ENCODE measurements around the gene KCNMA1.

KCNMA1 gene

DNA sequence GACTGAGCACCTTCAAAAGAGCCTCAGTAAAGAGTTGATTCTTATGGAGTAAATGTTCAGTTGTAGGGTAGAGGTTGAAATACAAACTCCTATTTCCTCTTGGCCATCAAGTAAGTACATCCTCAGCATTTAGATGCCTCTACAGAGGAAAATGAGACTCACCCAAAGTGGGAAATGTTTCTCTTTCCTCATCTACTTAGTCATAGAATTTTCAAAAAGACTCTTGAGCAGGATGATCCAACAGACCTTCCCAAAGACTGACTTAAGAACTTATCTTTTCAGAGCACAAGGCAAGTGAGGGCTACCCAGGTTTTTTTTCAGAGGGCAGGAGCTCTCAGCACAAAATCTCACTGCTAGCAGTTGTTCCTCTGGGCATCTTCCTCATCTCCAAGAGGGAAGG, 449.1 kb downstream of the KCNMA1 start:
- no peaks in the 10 kb centered on the region for H3K27me3 Mint-ChIP-seq (ENCODE audit: low read depth)
- no peaks in the 10 kb centered on the region for H3K4me1 Mint-ChIP-seq (ENCODE audit: low read depth)
- H3K36me3 Mint-ChIP-seq (ENCODE audit: low read depth) = no peaks in the 10 kb centered on the region
- no peak overlapping the region for H3K27ac Mint-ChIP-seq
- no peak overlapping the region for H3K4me3 Mint-ChIP-seq
- H3K9me3 Mint-ChIP-seq = no peaks in the 10 kb centered on the region
- DNase-seq (ENCODE audit: low spot score) = no peak

DNA sequence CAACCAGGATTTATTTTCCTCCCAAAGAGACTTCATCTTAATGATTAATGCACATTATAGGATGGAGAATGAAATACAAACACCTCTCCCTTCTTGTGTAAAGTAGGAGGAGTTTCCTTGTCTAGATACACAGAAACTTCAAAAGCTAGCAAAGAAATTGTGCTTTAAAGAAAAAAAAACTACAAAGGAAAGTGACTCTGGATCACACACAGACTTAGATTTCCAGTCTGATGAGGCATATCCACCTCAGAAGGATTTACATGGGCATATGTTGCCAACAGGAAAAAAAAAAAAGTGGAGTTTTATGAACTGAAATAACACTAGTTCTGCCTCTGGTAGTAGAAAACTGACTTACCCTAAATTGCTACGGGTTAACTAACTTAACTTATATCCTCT, 449.6 kb downstream of the KCNMA1 start:
- no peaks in the 10 kb centered on the region for H3K4me1 Mint-ChIP-seq (ENCODE audit: low read depth)

GRCh38 chr10:77187376-77187999, 450.1 kb downstream of the KCNMA1 start:
- no peaks in the 10 kb centered on the region for H3K27me3 Mint-ChIP-seq (ENCODE audit: low read depth)
- H3K36me3 Mint-ChIP-seq (ENCODE audit: low read depth) = no peaks in the 10 kb centered on the region
- no peak for DNase-seq (ENCODE audit: low spot score)
- no peaks in the 10 kb centered on the region for H3K9me3 Mint-ChIP-seq
- H3K4me1 Mint-ChIP-seq (ENCODE audit: low read depth) = no peaks in the 10 kb centered on the region
- H3K27ac Mint-ChIP-seq = no peak overlapping the region
- no peak overlapping the region for H3K4me3 Mint-ChIP-seq

More for the DNA sequence above, 449.6 kb downstream of the KCNMA1 start:
- Mint-ChIP-seq H3K9me3 (no peaks in the 10 kb centered on the region), H3K27ac (no peak overlapping the region), H3K4me3 (no peak overlapping the region), H3K36me3 (ENCODE audit: low read depth) (no peaks in the 10 kb centered on the region), H3K27me3 (ENCODE audit: low read depth) (no peaks in the 10 kb centered on the region)
- DNase-seq (ENCODE audit: low spot score) = no peak

- Mint-ChIP-seq H3K36me3 (ENCODE audit: low read depth) (no peaks in the 10 kb centered on the region), H3K27me3 (ENCODE audit: low read depth) (no peaks in the 10 kb centered on the region), H3K4me1 (ENCODE audit: low read depth) (no peaks in the 10 kb centered on the region), H3K27ac (no peak overlapping the region), H3K9me3 (no peaks in the 10 kb centered on the region), H3K4me3 (no peak overlapping the region)
- DNase-seq (ENCODE audit: low spot score) = no peak
These were observed 450.7 kb downstream of the KCNMA1 start for GRCh38 chr10:77186936-77187335.

DNA sequence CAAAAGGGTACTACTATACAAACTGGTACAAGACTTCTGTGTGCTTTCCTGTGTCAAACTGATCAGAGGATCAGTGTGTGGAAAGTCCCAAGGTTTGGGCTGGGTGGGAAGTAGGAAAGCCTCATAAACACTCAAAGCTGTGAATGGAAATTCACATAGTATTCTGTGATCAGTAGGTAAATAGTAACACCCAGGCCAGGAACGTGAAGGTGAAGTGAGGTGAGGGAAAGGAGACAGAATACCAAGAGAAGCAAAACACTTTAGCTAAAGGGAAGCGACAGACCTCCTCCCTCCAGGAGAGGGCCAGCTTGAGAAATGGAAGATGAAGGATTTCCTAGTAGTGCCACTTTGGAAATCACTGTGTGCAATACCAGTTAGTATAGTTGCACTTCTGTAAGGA, 451.9 kb downstream of the KCNMA1 start:
- no peaks in the 10 kb centered on the region for H3K9me3 Mint-ChIP-seq
- no peaks in the 10 kb centered on the region for H3K36me3 Mint-ChIP-seq (ENCODE audit: low read depth)
- H3K27ac Mint-ChIP-seq = no peak overlapping the region
- H3K4me3 Mint-ChIP-seq = no peak overlapping the region
- H3K27me3 Mint-ChIP-seq (ENCODE audit: low read depth) = no peaks in the 10 kb centered on the region
- H3K4me1 Mint-ChIP-seq (ENCODE audit: low read depth) = no peaks in the 10 kb centered on the region
- no peak for DNase-seq (ENCODE audit: low spot score)

- Mint-ChIP-seq H3K36me3 (ENCODE audit: low read depth) (no peaks in the 10 kb centered on the region), H3K27ac (no peak overlapping the region), H3K27me3 (ENCODE audit: low read depth) (no peaks in the 10 kb centered on the region), H3K4me1 (ENCODE audit: low read depth) (no peaks in the 10 kb centered on the region), H3K4me3 (no peak overlapping the region), H3K9me3 (no peaks in the 10 kb centered on the region)
- no peak for DNase-seq (ENCODE audit: low spot score)
These were observed 454.8 kb downstream of the KCNMA1 start for GRCh38 chr10:77182803-77183202.

GRCh38 chr10:77180794-77181193, 456.8 kb downstream of the KCNMA1 start:
- no peaks in the 10 kb centered on the region for H3K9me3 Mint-ChIP-seq

DNA sequence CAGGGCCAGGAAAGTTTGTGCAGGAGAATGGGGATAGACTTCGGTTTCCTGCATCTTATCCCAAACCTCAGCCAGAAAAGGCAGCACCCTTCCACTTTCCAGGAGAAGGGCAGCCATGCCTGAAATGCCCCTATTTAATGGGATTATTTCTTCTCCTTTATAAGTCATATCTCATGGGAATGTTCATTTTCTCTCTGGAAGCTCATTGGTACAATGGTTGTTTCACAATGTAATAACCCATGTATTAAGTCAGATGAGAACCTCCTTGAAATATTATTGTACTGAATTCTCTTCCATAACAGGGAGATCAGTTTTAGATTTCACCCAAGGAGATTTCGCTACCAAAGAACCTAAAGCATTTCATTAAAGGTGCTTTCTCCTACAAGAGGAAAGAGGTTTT, 457.5 kb downstream of the KCNMA1 start:
- Mint-ChIP-seq H3K9me3 (no peaks in the 10 kb centered on the region), H3K4me3 (no peak overlapping the region), H3K27me3 (ENCODE audit: low read depth) (no peaks in the 10 kb centered on the region), H3K4me1 (ENCODE audit: low read depth) (no peaks in the 10 kb centered on the region), H3K27ac (no peak overlapping the region), H3K36me3 (ENCODE audit: low read depth) (no peaks in the 10 kb centered on the region)
- no peak for DNase-seq (ENCODE audit: low spot score)

More at GRCh38 chr10:77180794-77181193, 456.8 kb downstream of the KCNMA1 start:
- DNase-seq (ENCODE audit: low spot score) = no peak
- Mint-ChIP-seq H3K27me3 (ENCODE audit: low read depth) (no peaks in the 10 kb centered on the region), H3K36me3 (ENCODE audit: low read depth) (no peaks in the 10 kb centered on the region), H3K27ac (no peak overlapping the region), H3K4me1 (ENCODE audit: low read depth) (no peaks in the 10 kb centered on the region), H3K4me3 (no peak overlapping the region)

DNA sequence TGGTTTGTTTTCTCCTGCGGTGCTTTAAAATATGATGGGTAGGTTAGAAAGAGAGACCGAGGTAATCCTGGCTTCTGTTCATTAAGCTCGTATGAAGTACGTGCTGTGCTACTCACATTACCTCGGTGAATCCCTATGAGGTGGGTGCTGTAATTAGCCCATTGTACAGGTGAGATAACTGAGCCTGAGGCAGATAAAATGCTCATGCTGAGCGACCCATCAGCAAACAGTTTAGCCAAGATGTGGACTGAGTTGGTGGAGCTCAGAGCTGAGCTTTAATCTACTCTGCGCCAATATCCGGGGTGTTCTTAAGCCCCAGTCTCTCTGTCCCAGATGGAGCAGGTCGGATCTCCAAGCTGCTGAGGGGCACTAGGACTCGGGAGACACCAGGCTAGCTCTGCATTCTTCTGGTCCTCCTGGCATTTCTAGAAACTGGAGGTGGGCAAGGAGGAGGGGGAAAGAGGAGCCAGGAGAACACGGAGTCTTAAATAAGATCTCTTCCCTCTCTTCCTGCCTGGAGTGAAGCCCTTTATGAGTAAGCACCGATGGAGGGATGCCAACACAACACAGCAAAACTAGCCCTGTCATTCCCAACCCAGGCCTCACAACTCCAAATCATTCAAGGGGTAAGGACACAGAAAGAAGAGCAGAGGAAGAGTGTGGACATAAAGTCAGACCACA, 458.5 kb downstream of the KCNMA1 start:
- H3K27me3 Mint-ChIP-seq (ENCODE audit: low read depth) = no peaks in the 10 kb centered on the region
- no peak overlapping the region for H3K27ac Mint-ChIP-seq
- no peak overlapping the region for H3K4me3 Mint-ChIP-seq
- no peaks in the 10 kb centered on the region for H3K4me1 Mint-ChIP-seq (ENCODE audit: low read depth)
- H3K9me3 Mint-ChIP-seq = no peaks in the 10 kb centered on the region
- no peaks in the 10 kb centered on the region for H3K36me3 Mint-ChIP-seq (ENCODE audit: low read depth)
- no peak for DNase-seq (ENCODE audit: low spot score)

- Mint-ChIP-seq H3K4me1 (ENCODE audit: low read depth) (no peaks in the 10 kb centered on the region), H3K27ac (no peak overlapping the region)
These were observed 460.0 kb downstream of the KCNMA1 start for GRCh38 chr10:77177589-77177988.

DNA sequence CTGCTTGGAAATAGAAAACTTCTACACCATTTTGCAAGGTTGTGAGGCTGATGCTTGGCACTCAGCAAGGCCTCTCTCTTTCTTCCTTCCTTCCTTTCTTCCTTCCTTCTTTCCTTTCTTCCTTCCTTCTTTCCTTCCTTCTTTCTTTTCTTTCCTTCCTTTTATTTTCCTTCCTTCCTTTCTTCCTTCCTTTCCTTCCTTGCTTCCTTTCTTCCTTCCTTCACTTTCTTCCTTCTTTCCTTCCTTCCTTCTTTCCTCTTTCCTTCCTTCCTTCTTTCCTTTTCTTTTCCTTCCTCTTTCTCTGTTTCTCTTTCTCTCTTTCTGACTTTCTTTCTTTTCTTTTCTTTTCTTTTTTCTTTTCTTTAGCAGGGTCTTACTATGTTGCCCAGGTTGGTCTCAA, 460.4 kb downstream of the KCNMA1 start:
- Mint-ChIP-seq H3K27ac (no peak overlapping the region), H3K4me1 (ENCODE audit: low read depth) (no peaks in the 10 kb centered on the region), H3K4me3 (no peak overlapping the region), H3K27me3 (ENCODE audit: low read depth) (no peaks in the 10 kb centered on the region), H3K36me3 (ENCODE audit: low read depth) (no peaks in the 10 kb centered on the region), H3K9me3 (no peaks in the 10 kb centered on the region)
- no peak for DNase-seq (ENCODE audit: low spot score)

More at GRCh38 chr10:77177589-77177988, 460.0 kb downstream of the KCNMA1 start:
- Mint-ChIP-seq H3K4me3 (no peak overlapping the region), H3K27me3 (ENCODE audit: low read depth) (no peaks in the 10 kb centered on the region), H3K9me3 (no peaks in the 10 kb centered on the region), H3K36me3 (ENCODE audit: low read depth) (no peaks in the 10 kb centered on the region)
- DNase-seq (ENCODE audit: low spot score) = no peak

- no peak for DNase-seq (ENCODE audit: low spot score)
- Mint-ChIP-seq H3K4me1 (ENCODE audit: low read depth) (no peaks in the 10 kb centered on the region), H3K27ac (no peak overlapping the region), H3K36me3 (ENCODE audit: low read depth) (no peaks in the 10 kb centered on the region), H3K9me3 (no peaks in the 10 kb centered on the region), H3K4me3 (no peak overlapping the region), H3K27me3 (ENCODE audit: low read depth) (no peaks in the 10 kb centered on the region)
These were observed 461.4 kb downstream of the KCNMA1 start for GRCh38 chr10:77176232-77176631.

GRCh38 chr10:77175631-77176222, 461.9 kb downstream of the KCNMA1 start:
- Mint-ChIP-seq H3K27ac (no peak overlapping the region), H3K4me1 (ENCODE audit: low read depth) (no peaks in the 10 kb centered on the region), H3K9me3 (no peaks in the 10 kb centered on the region), H3K27me3 (ENCODE audit: low read depth) (no peaks in the 10 kb centered on the region), H3K36me3 (ENCODE audit: low read depth) (no peaks in the 10 kb centered on the region), H3K4me3 (no peak overlapping the region)
- no peak for DNase-seq (ENCODE audit: low spot score)

DNA sequence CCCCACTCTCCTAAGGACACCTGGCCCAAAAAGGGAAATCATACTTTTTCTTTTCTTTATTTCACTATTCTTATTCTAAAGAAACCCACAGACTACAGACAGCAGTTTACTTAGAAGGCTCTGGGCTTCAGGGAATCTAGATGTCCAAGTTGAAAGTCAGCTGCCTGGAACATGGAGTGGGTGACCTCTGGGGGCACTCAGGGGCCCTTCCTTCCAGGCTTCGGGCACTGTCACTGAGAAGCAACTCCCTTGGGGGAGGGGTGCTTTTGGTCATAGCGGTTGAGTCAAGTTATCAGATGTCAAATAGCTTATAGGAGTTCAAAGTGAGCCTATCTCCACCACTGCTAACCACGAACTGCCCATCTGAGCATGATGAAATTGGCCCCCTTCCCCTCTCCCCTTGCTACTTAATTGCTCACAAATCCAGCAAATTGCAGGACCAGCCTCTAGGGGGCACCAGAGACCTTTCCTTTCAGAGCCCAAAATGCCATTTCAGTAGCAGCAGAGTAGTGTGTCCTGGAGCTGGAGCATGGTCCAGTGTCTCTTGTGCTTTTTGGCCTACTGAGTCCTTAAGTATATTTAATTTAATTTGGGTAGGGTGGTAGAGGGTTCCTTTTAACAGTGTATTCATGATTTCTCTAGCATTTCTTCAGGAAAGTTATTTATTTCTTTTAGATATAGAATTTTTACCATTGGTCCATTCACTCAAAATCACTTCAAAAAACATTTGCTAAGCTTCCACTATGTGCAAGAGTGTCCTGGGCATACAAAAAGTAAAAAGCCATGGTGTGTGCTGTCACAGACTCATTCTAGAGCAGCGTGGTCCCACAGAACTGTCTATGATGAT, 463.8 kb downstream of the KCNMA1 start:
- H3K4me3 Mint-ChIP-seq = no peak overlapping the region
- no peak overlapping the region for H3K27ac Mint-ChIP-seq
- H3K36me3 Mint-ChIP-seq (ENCODE audit: low read depth) = no peaks in the 10 kb centered on the region
- H3K27me3 Mint-ChIP-seq (ENCODE audit: low read depth) = no peaks in the 10 kb centered on the region
- no peaks in the 10 kb centered on the region for H3K4me1 Mint-ChIP-seq (ENCODE audit: low read depth)
- peak; percentile 30 for DNase-seq (ENCODE audit: low spot score)
- no peaks in the 10 kb centered on the region for H3K9me3 Mint-ChIP-seq

Data from T-helper 2 cell treated with Interferon-gamma antibody and Interleukin-4, amounts not matched to agents 5 μg/mL and 100 μg/mL, for 36 hours (primary cell).